NCI-H1694 treated with DMSO at 0.1 percent for 48 hours (cell line): ENCODE results near the gene TBX5.
"Not testable (repeated sequence)": the region's sequence is repeated elsewhere in the genome, so short reads cannot be mapped to it uniquely, and the experiment has no call there.

ENCODE experiments used
- DNase-seq: peaks from one replicate; lab custom pipeline; 2025; lab: John Stamatoyannopoulos, UW

Gene TBX5

GRCh38 chr12:114371733-114372132, 34.2 kb downstream of the TBX5 start:
- no peak for DNase-seq

GRCh38 chr12:114371250-114371649, 34.7 kb downstream of the TBX5 start:
- no peak for DNase-seq

- no peak for DNase-seq
Measured at GRCh38 chr12:114368685-114369452, 37.1 kb downstream of the TBX5 start.

- DNase-seq = no peak
Measured at GRCh38 chr12:114361992-114362391, 44.0 kb downstream of the TBX5 start.

GRCh38 chr12:114361545-114361944, 44.4 kb downstream of the TBX5 start:
- no peak for DNase-seq

GRCh38 chr12:114360485-114360884, 45.5 kb downstream of the TBX5 start:
- DNase-seq = no peak

GRCh38 chr12:114355389-114356088, 50.4 kb downstream of the TBX5 start:
- no peak for DNase-seq

- DNase-seq = not testable (repeated sequence)
Measured at GRCh38 chr12:114349239-114349638, 56.7 kb downstream of the TBX5 start.

- DNase-seq = no peak
Measured at GRCh38 chr12:114347861-114348260, 58.1 kb downstream of the TBX5 start.

- no peak for DNase-seq
Measured at GRCh38 chr12:114344831-114345230, 61.1 kb downstream of the TBX5 start.

- DNase-seq = no peak
Measured at GRCh38 chr12:114344303-114344663, 61.7 kb downstream of the TBX5 start.

GRCh38 chr12:114343585-114344302, 62.2 kb downstream of the TBX5 start:
- DNase-seq = no peak

GRCh38 chr12:114342656-114343055, 63.3 kb downstream of the TBX5 start:
- DNase-seq = no peak

- DNase-seq = no peak
Measured at GRCh38 chr12:114341635-114342034, 64.3 kb downstream of the TBX5 start.

- DNase-seq = no peak
Measured at GRCh38 chr12:114340231-114340630, 65.7 kb downstream of the TBX5 start.

- DNase-seq = no peak
Measured at GRCh38 chr12:114339626-114340025, 66.3 kb downstream of the TBX5 start.

- DNase-seq = no peak
Measured at GRCh38 chr12:114335607-114336006, 70.3 kb downstream of the TBX5 start.

GRCh38 chr12:114334395-114334794, 71.5 kb downstream of the TBX5 start:
- DNase-seq = no peak

- no peak for DNase-seq
Measured at GRCh38 chr12:114328292-114328691, 77.7 kb downstream of the TBX5 start.

- DNase-seq = no peak
Measured at GRCh38 chr12:114327765-114328164, 78.2 kb downstream of the TBX5 start.

- no peak for DNase-seq
Measured at GRCh38 chr12:114321524-114321923, 84.4 kb downstream of the TBX5 start.

- no peak for DNase-seq
Measured at GRCh38 chr12:114320968-114321367, 85.0 kb downstream of the TBX5 start.

- no peak for DNase-seq
Measured at GRCh38 chr12:114320101-114320500, 85.8 kb downstream of the TBX5 start.
